Mammary epithelial cell (primary cell): ENCODE measurements around the gene HAPLN2.

Experiments used
- CTCF ChIP-seq, 2 donors: IDR thresholded peaks in 1 of 2; conservative IDR thresholded peaks in 1 of 2; 2 replicates each; pipeline ENCODE4 v1.5.1; 2011 to 2012; ENCODE audit warnings: inconsistent platforms in 2 of 2, low read length in 2 of 2, mild to moderate bottlenecking in 2 of 2, control low read depth in 1 of 2, low read depth in 1 of 2; ENCODE audit not compliant: insufficient read depth in 1 of 2; ENCODE audit errors: extremely low read depth in 1 of 2
- EZH2 ChIP-seq: IDR thresholded peaks from 2 replicates; pipeline ENCODE4 v1.6.1; 2012; ENCODE audit warnings: low read length, inconsistent platforms, borderline replicate concordance

GRCh38 chr1:156595016-156595415 is 24.2 kb upstream of the HAPLN2 start:
- TF ChIP-seq EZH2 (no peak), CTCF (conservative IDR thresholded peaks at IDR 0.05 in 1 of 2, IDR thresholded peaks at IDR 0.05 in 1 of 2; ENCODE audit: extremely low read depth in 1 of 2, insufficient read depth in 1 of 2, low read depth in 1 of 2, low read length in 2 of 2) (no peak)
